ENCODE data around the gene ARHGAP33.

The ARHGAP33 gene

GRCh38 chr19:35775298-35776101, at the start of gene ARHGAP33:
Gene ARHGAP33 (plus strand): TSS chr19:35775564. CDS start chr19:35775659, 95 bp downstream.
- peak; percentile 100 for DNase-seq

GRCh38 chr19:35727053-35727955, 48.1 kb upstream of the ARHGAP33 start:
- no peak for DNase-seq

- DNase-seq = no peak
These were observed 47.2 kb upstream of the ARHGAP33 start for GRCh38 chr19:35727956-35728706.

GRCh38 chr19:35729021-35729420, 46.3 kb upstream of the ARHGAP33 start:
- no peak for DNase-seq

GRCh38 chr19:35729763-35730162, 45.6 kb upstream of the ARHGAP33 start:
- DNase-seq = no peak

GRCh38 chr19:35730326-35730725, 45.0 kb upstream of the ARHGAP33 start:
- no peak for DNase-seq

GRCh38 chr19:35731353-35731752, 44.0 kb upstream of the ARHGAP33 start:
- no peak for DNase-seq

- DNase-seq = no peak
These were observed 43.5 kb upstream of the ARHGAP33 start for GRCh38 chr19:35731779-35732405.

GRCh38 chr19:35732540-35733179, 42.7 kb upstream of the ARHGAP33 start:
- DNase-seq = no peak

- DNase-seq = no peak
These were observed 41.9 kb upstream of the ARHGAP33 start for GRCh38 chr19:35733180-35734125.

GRCh38 chr19:35734273-35734672, 41.1 kb upstream of the ARHGAP33 start:
- no peak for DNase-seq

GRCh38 chr19:35734889-35735288, 40.5 kb upstream of the ARHGAP33 start:
- DNase-seq = no peak

- peak in 1 of 2 experiments; percentile 51 for DNase-seq
These were observed 38.2 kb upstream of the ARHGAP33 start for GRCh38 chr19:35736913-35737886.

- no peak for DNase-seq
These were observed 37.1 kb upstream of the ARHGAP33 start for GRCh38 chr19:35738021-35738886.

- no peak for DNase-seq
These were observed 36.5 kb upstream of the ARHGAP33 start for GRCh38 chr19:35738887-35739229.

- no peak for DNase-seq
These were observed 35.9 kb upstream of the ARHGAP33 start for GRCh38 chr19:35739275-35740107.

- no peak for DNase-seq
These were observed 35.3 kb upstream of the ARHGAP33 start for GRCh38 chr19:35740108-35740422.
